GM21717 (cell line): Measurements from ENCODE around the gene TBC1D5.

Experiments used
- ATAC-seq: cut with Tn5 transposase; IDR thresholded peaks from one replicate; pipeline ENCODE4 v1.9.1; 2021; ENCODE audit warnings: mild to moderate bottlenecking, moderate library complexity; ENCODE audit not compliant: unreplicated experiment

Gene TBC1D5

GRCh38 chr3:17602126-17602525 lies 140.3 kb downstream of the TBC1D5 start:
- no peak for ATAC-seq

GRCh38 chr3:17592956-17593355 lies 149.5 kb downstream of the TBC1D5 start:
- no peak for ATAC-seq

GRCh38 chr3:17590465-17590864 lies 152.0 kb downstream of the TBC1D5 start:
- no peak for ATAC-seq

- ATAC-seq: no peak
These were observed 152.5 kb downstream of the TBC1D5 start for GRCh38 chr3:17589888-17590287.

GRCh38 chr3:17588422-17588821 lies 154.0 kb downstream of the TBC1D5 start:
- no peak for ATAC-seq

- no peak for ATAC-seq
These were observed 156.8 kb downstream of the TBC1D5 start for GRCh38 chr3:17585394-17586325.

GRCh38 chr3:17584066-17584465 lies 158.4 kb downstream of the TBC1D5 start:
- no peak for ATAC-seq

- ATAC-seq: no peak
These were observed 158.9 kb downstream of the TBC1D5 start for GRCh38 chr3:17583530-17583929.

- ATAC-seq: no peak
These were observed 160.9 kb downstream of the TBC1D5 start for GRCh38 chr3:17581421-17582080.

- ATAC-seq: no peak
These were observed 161.5 kb downstream of the TBC1D5 start for GRCh38 chr3:17580901-17581300.

- peak; percentile 99 for ATAC-seq
These were observed 163.0 kb downstream of the TBC1D5 start for GRCh38 chr3:17579289-17580031.

- ATAC-seq: no peak
These were observed 164.5 kb downstream of the TBC1D5 start for GRCh38 chr3:17577796-17578520.

- ATAC-seq: peak; percentile 94
These were observed 169.0 kb downstream of the TBC1D5 start for GRCh38 chr3:17573396-17573795.

- ATAC-seq: no peak
These were observed 170.7 kb downstream of the TBC1D5 start for GRCh38 chr3:17571686-17572085.

GRCh38 chr3:17562845-17563244 lies 179.6 kb downstream of the TBC1D5 start:
- no peak for ATAC-seq

GRCh38 chr3:17558565-17558964 lies 183.9 kb downstream of the TBC1D5 start:
- no peak for ATAC-seq

- ATAC-seq: no peak
These were observed 184.5 kb downstream of the TBC1D5 start for GRCh38 chr3:17557749-17558463.

GRCh38 chr3:17555525-17555924 lies 186.9 kb downstream of the TBC1D5 start:
- ATAC-seq: no peak

- ATAC-seq: no peak
These were observed 188.4 kb downstream of the TBC1D5 start for GRCh38 chr3:17554078-17554477.

- ATAC-seq: no peak
These were observed 189.4 kb downstream of the TBC1D5 start for GRCh38 chr3:17553080-17553479.
